HCT116 (cell line): Measurements from ENCODE around the gene CASP12. TPM values are rescaled to one million over a fixed set of nuclear protein-coding genes. Genes with fewer than 3 reads are reported as not detected.

Experiments
- ATAC-seq: fragments of 200-7000 bp; cut with Tn5 transposase; 2 replicates; pipeline ENCODE4 v1.9.1; 2020; ENCODE audit warnings: mild to moderate bottlenecking, moderate library complexity
- BruUV-seq: library from RNA; stranded (reverse); fragments of 400-500 nt; replicated peaks from 2 replicates; lab custom pipeline; 2021; lab: Mats Ljungman, UMichigan
- CTCF ChIA-PET: fragments of 300-600 bp; sonication (Branson Sonifier 250); formaldehyde crosslinking; loops from one replicate; lab custom pipeline; 2021; ENCODE audit warnings: antibody characterized with exemption; lab: Charles Lee
- POLR2A ChIA-PET: fragments of 300-600, 350-600 bp; sonication (Branson Sonifier 250); formaldehyde crosslinking; loops from one replicate; lab custom pipeline; 2021; ENCODE audit warnings: antibody characterized with exemption; lab: Charles Lee
- RAD21 ChIA-PET, 2 experiments: fragments of 300-600 bp; sonication (Branson Sonifier 250); formaldehyde crosslinking; loops; one replicate each; lab custom pipeline; 2023; ENCODE audit warnings: low total read pairs in 2 of 2; ENCODE audit not compliant: uncharacterized antibody in 2 of 2, unreplicated experiment in 2 of 2, low non-redundant PET in 1 of 2; lab: Charles Lee
- DNase-seq: peaks from one replicate; pipeline ENCODE4 v3.0.0-alpha.2; 2010; ENCODE audit warnings: low read depth, low spot score
- H2AFZ ChIP-seq: fragments of 200-600 bp; shearing (Covaris generic), sonication (generic); 2 replicates; pipeline ENCODE4 v1.6.1; 2017; ENCODE audit warnings: low read depth, mixed run types, mixed read lengths, antibody characterized with exemption, low read length; ENCODE audit not compliant: poor library complexity, severe bottlenecking
- H3K27ac ChIP-seq: 2 replicates; pipeline ENCODE4 v1.5.1; 2012; ENCODE audit warnings: low read depth, low read length
- H3K27me3 ChIP-seq: fragments of 200-600 bp; sonication (generic); 2 replicates; pipeline ENCODE4 v1.6.1; 2016; ENCODE audit warnings: mixed run types, low read length, mixed read lengths; ENCODE audit not compliant: insufficient read depth
- H3K36me3 ChIP-seq, 2 experiments: fragments of 200-500 bp in 1 of 2; fragments of 200-600 bp in 1 of 2; sonication (Bioruptor generic) in 1 of 2; sonication (generic) in 1 of 2; 2 replicates each; pipeline versions ENCODE4 v1.5.1 to v1.6.1; 2014 to 2016; ENCODE audit warnings: low read length in 2 of 2, inconsistent platforms in 1 of 2, mixed read lengths in 1 of 2, mixed run types in 1 of 2; ENCODE audit not compliant: insufficient read depth in 2 of 2, control insufficient read depth in 1 of 2
- H3K4me1 ChIP-seq, 2 experiments: fragments of 200-600 bp in 1 of 2; sonication (generic) in 1 of 2; 2 replicates each; pipeline versions ENCODE4 v1.5.1 to v1.6.1; 2012 to 2017; ENCODE audit warnings: low read length in 2 of 2, inconsistent platforms in 1 of 2, mild to moderate bottlenecking in 1 of 2, mixed read lengths in 1 of 2, mixed run types in 1 of 2, moderate library complexity in 1 of 2; ENCODE audit not compliant: insufficient read depth in 2 of 2, control insufficient read depth in 1 of 2
- H3K4me2 ChIP-seq: fragments of 200-600 bp; sonication (generic); 2 replicates; pipeline ENCODE4 v1.6.1; 2017; ENCODE audit warnings: mixed run types, low read length, mixed read lengths
- H3K4me3 ChIP-seq, 2 experiments: fragments of 200-600 bp in 1 of 2; sonication (generic) in 1 of 2; replicated peaks in 1 of 2; 2 replicates each; pipeline ENCODE4 v1.5.1; 2011 to 2016; ENCODE audit warnings: low read length in 2 of 2, control low read depth in 1 of 2, low read depth in 1 of 2, mild to moderate bottlenecking in 1 of 2, mixed read lengths in 1 of 2, mixed run types in 1 of 2
- H3K79me2 ChIP-seq: fragments of 200-600 bp; sonication (generic); 2 replicates; pipeline ENCODE4 v1.6.1; 2017; ENCODE audit warnings: mild to moderate bottlenecking, mixed run types, low read length, moderate library complexity, mixed read lengths; ENCODE audit not compliant: insufficient read depth
- H3K9ac ChIP-seq: fragments of 200-600 bp; sonication (generic); 2 replicates; pipeline ENCODE4 v1.6.1; 2016; ENCODE audit warnings: low read length, mixed read lengths
- H3K9me2 ChIP-seq: fragments of 200-600 bp; sonication (generic), shearing (Covaris generic); 2 replicates; pipeline ENCODE4 v1.6.1; 2017; ENCODE audit warnings: mixed run types, mild to moderate bottlenecking, moderate library complexity; ENCODE audit not compliant: insufficient read depth
- H3K9me3 ChIP-seq, 2 experiments: fragments of 200-500 bp in 1 of 2; fragments of 200-600 bp in 1 of 2; sonication (Bioruptor generic) in 1 of 2; sonication (generic) in 1 of 2; 2 replicates each; pipeline ENCODE4 v1.6.1; 2014 to 2017; ENCODE audit warnings: low read length in 2 of 2, mixed read lengths in 2 of 2, inconsistent platforms in 1 of 2, low read depth in 1 of 2, mild to moderate bottlenecking in 1 of 2, mixed run types in 1 of 2, moderate library complexity in 1 of 2; ENCODE audit not compliant: control insufficient read depth in 1 of 2, insufficient read depth in 1 of 2
- H4K20me1 ChIP-seq: fragments of 200-600 bp; sonication (generic), shearing (Covaris generic); 2 replicates; pipeline ENCODE4 v1.6.1; 2017; ENCODE audit warnings: mixed run types, mild to moderate bottlenecking, moderate library complexity; ENCODE audit not compliant: insufficient read depth
- CBX3 ChIP-seq: IDR thresholded peaks from 2 replicates; pipeline ENCODE4 v1.6.1; 2012; ENCODE audit warnings: low read depth
- CEBPB ChIP-seq: IDR thresholded peaks from 2 replicates; pipeline ENCODE4 v1.6.1; 2012; ENCODE audit warnings: low read depth
- EGR1 ChIP-seq: IDR thresholded peaks from 2 replicates; pipeline ENCODE4 v1.6.1; 2012; ENCODE audit warnings: low read depth
- ELF1 ChIP-seq: IDR thresholded peaks from 2 replicates; pipeline ENCODE4 v1.6.1; 2012; ENCODE audit warnings: low read depth, borderline replicate concordance
- EZH2 ChIP-seq: fragments of 200-600 bp; sonication (generic); IDR thresholded peaks from 2 replicates; pipeline ENCODE4 v1.6.1; 2017; ENCODE audit warnings: antibody characterized with exemption, mixed run types
- JUND ChIP-seq: IDR thresholded peaks from 2 replicates; pipeline ENCODE4 v1.6.1; 2012
- POLR2A ChIP-seq: IDR thresholded peaks from 2 replicates; pipeline ENCODE4 v1.7.0; 2011; ENCODE audit warnings: borderline replicate concordance; ENCODE audit not compliant: insufficient read depth, insufficient read length; ENCODE audit errors: extremely low read depth
- POLR2AphosphoS5 ChIP-seq: IDR thresholded peaks from 2 replicates; pipeline ENCODE4 v1.6.1; 2011; ENCODE audit warnings: mild to moderate bottlenecking, low read depth, low read length, moderate library complexity
- RAD21 ChIP-seq: IDR thresholded peaks from 2 replicates; pipeline ENCODE4 v1.6.1; 2012; ENCODE audit warnings: low read depth, mild to moderate bottlenecking
- SIN3A ChIP-seq: IDR thresholded peaks from 2 replicates; pipeline ENCODE4 v1.6.1; 2012; ENCODE audit warnings: low read depth
- TCF7L2 ChIP-seq: IDR thresholded peaks from 2 replicates; pipeline ENCODE4 v1.7.0; 2011; ENCODE audit warnings: borderline replicate concordance, inconsistent platforms; ENCODE audit not compliant: insufficient read depth, insufficient read length; ENCODE audit errors: extremely low read depth
- YY1 ChIP-seq: IDR thresholded peaks from 2 replicates; pipeline ENCODE4 v1.6.1; 2011; ENCODE audit warnings: low read length, low read depth, moderate library complexity, mild to moderate bottlenecking; ENCODE audit not compliant: insufficient replicate concordance; ENCODE audit errors: extremely low read depth
- ZNF274 ChIP-seq: fragments of 200-500 bp; sonication (Bioruptor generic); IDR thresholded peaks from 2 replicates; pipeline ENCODE4 v1.6.1; 2014; ENCODE audit warnings: mild to moderate bottlenecking, low read depth, low read length, inconsistent platforms
- intact Hi-C: fragments of 100-400 bp; cut with micrococcal nuclease; formaldehyde crosslinking; loops from 2 replicates; pipeline ENCODE4 v1.10.0; 2022
- total RNA-seq: library from RNA; stranded (reverse); gene quantifications from one replicate; pipeline ENCODE4 v1.2.1, GENCODE V29; 2021; ENCODE audit not compliant: unreplicated experiment
- TF ChIP-seq, protein P1 (sequence below): IDR thresholded peaks from 2 replicates; pipeline ENCODE4 v1.6.1; 2012
- TF ChIP-seq, protein P2 (sequence below): IDR thresholded peaks from 2 replicates; pipeline ENCODE4 v1.6.1; 2012

Gene CASP12
- total RNA-seq, 1 experiment from 2014 or later, result not detected

DNA sequence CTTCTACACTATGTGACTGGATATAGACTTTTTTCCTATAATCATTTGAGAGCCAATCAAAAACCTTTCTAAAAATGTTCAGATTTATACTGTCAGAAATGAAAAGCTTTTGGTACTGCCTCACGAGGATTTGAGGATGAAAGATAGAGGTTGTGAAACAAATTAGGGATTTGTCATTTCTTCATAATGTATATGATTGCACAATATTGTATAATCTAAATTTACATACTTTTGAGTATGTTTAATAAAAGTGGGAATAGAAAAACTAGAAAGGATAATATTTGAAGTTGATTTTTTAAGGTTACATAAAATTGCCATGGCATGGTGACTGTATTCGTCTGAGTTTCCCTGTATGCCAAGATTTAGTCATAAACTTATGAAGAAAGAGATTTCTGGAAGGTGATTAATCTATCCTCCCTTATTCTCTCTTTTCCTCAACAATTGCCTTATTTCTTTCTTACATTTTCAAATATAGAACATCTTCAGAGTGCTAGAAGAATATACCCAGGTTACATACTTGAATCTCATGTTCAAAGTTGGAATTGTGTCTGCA is 56.2 kb downstream of the CASP12 start:
- Histone ChIP-seq H3K4me1 (no peaks in the 10 kb centered on the region), H3K27me3 (no peaks in the 10 kb centered on the region), H4K20me1 (no peaks in the 10 kb centered on the region), H3K9me3 (no peaks in the 10 kb centered on the region), H2AFZ (no peak overlapping the region), H3K4me3 (no peak overlapping the region), H3K36me3 (no peaks in the 10 kb centered on the region), H3K27ac (no peak overlapping the region), H3K4me2 (no peak overlapping the region), H3K9ac (no peak overlapping the region), H3K9me2 (no peaks in the 10 kb centered on the region), H3K79me2 (no peaks in the 10 kb centered on the region)
- TF ChIP-seq ZNF274, result no peak
- TF ChIP-seq SIN3A, result no peak
- TF ChIP-seq JUND, result no peak
- no peak for TF ChIP-seq CEBPB
- no peak for TF ChIP-seq POLR2A
- intact Hi-C loops, result no loop called here
- ChIA-PET CTCF (no interaction called here), RAD21 (no interaction called here), POLR2A (no interaction called here)
- no peak for DNase-seq
- no TSS peak for BruUV-seq
- no peak for ATAC-seq

DNA sequence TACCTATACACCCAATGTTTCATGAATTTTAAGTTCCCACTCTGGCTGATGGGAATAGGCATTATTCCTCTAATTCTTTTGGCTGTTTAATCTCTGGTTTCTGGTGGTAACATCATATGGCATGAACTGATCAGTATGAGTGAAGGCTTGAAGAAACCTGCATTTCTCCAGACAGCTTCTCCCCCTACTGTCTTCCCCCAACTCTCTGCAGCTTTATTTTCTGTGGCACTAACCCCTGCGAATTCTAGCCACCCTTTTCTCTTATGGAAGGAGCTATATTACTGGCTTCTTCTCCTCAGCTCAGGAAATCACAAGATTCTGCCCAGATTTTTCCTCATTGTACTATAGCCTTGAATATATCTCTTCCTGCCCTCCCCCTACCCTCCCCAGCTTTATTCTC is 57.1 kb downstream of the CASP12 start:
- ChIA-PET CTCF (no interaction called here), RAD21 (no interaction called here), POLR2A (no interaction called here)
- Histone ChIP-seq H3K4me3 (no peak overlapping the region), H3K9ac (no peak overlapping the region), H4K20me1 (no peaks in the 10 kb centered on the region), H3K36me3 (no peaks in the 10 kb centered on the region), H2AFZ (no peak overlapping the region), H3K9me2 (no peaks in the 10 kb centered on the region), H3K27ac (no peak overlapping the region)
- DNase-seq (no peak), ATAC-seq (no peak)
- intact Hi-C loops, result no loop called here
- TF ChIP-seq CEBPB (no peak), EZH2 (no peak), POLR2AphosphoS5 (no peak), TCF7L2 (no peak), JUND (no peak), RAD21 (no peak), ELF1 (no peak), EGR1 (no peak), YY1 (no peak), CBX3 (no peak)
- TF ChIP-seq, protein P1, sequence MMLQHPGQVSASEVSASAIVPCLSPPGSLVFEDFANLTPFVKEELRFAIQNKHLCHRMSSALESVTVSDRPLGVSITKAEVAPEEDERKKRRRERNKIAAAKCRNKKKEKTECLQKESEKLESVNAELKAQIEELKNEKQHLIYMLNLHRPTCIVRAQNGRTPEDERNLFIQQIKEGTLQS, result no peak
- TF ChIP-seq, protein P2, sequence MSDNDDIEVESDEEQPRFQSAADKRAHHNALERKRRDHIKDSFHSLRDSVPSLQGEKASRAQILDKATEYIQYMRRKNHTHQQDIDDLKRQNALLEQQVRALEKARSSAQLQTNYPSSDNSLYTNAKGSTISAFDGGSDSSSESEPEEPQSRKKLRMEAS, result no peak
- TF ChIP-seq, all 23 proteins: peak for 0
- no peaks in the 10 kb centered on the region for H3K4me1 ChIP-seq
- H3K9me3 ChIP-seq, result no peaks in the 10 kb centered on the region
- no TSS peak for BruUV-seq
- H3K4me2 ChIP-seq, result no peak overlapping the region
- no peaks in the 10 kb centered on the region for H3K79me2 ChIP-seq
- H3K27me3 ChIP-seq, result no peaks in the 10 kb centered on the region
